Measurements from ENCODE around the gene AMFR. TPM values are rescaled to one million over a fixed set of nuclear protein-coding genes. Genes with fewer than 3 reads are reported as not detected.

Gene AMFR
- total RNA-seq, 4 donors from 2014 or later = 110 to 130 (median 126) TPM

DNA sequence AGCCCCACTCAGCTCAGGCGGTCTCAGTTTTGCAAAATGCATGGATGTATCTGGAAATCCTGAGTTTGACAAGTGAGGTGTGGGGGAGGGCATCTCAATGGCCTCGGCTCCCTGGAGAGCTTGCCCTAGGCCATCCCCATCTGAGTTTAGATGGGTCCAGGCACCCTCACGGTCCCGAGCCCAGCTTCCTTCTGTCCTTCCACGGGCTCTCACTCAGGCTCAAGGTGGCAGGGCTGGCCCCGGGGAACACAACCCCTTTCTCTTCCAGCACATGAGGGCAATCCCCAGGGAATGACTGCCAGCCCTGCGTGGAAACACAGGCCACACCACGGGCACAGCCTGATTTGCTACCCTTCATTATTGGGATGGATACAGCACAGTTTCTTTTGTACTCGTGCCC, 58.4 kb downstream of the AMFR start:
- Histone ChIP-seq H3K4me1 (peaks cover 18% of the 10 kb centered on the region), H3K9me3 (no peaks in the 10 kb centered on the region), H3K27ac (no peak overlapping the region), H3K27me3 (no peaks in the 10 kb centered on the region), H3K4me3 (no peak overlapping the region), H3K36me3 (peaks cover 64% of the 10 kb centered on the region)
- WGBS = 92% methylated on average over 9 of the region's 9 CpGs
- TF ChIP-seq POLR2A (IDR thresholded peaks at IDR 0.05) = no peak
- TF ChIP-seq, protein P1, sequence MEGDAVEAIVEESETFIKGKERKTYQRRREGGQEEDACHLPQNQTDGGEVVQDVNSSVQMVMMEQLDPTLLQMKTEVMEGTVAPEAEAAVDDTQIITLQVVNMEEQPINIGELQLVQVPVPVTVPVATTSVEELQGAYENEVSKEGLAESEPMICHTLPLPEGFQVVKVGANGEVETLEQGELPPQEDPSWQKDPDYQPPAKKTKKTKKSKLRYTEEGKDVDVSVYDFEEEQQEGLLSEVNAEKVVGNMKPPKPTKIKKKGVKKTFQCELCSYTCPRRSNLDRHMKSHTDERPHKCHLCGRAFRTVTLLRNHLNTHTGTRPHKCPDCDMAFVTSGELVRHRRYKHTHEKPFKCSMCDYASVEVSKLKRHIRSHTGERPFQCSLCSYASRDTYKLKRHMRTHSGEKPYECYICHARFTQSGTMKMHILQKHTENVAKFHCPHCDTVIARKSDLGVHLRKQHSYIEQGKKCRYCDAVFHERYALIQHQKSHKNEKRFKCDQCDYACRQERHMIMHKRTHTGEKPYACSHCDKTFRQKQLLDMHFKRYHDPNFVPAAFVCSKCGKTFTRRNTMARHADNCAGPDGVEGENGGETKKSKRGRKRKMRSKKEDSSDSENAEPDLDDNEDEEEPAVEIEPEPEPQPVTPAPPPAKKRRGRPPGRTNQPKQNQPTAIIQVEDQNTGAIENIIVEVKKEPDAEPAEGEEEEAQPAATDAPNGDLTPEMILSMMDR (IDR thresholded peaks at IDR 0.05) = no peak
- no peak for DNase-seq (ENCODE audit: low spot score in 2 of 2)

- Histone ChIP-seq H3K36me3 (peaks cover 69% of the 10 kb centered on the region), H3K27me3 (no peaks in the 10 kb centered on the region), H3K4me3 (no peak overlapping the region), H3K4me1 (peaks cover 5% of the 10 kb centered on the region), H3K27ac (no peak overlapping the region), H3K9me3 (no peaks in the 10 kb centered on the region)
- no peak for TF ChIP-seq POLR2A (IDR thresholded peaks at IDR 0.05)
- TF ChIP-seq, protein P1 (IDR thresholded peaks at IDR 0.05) = no peak
- TF ChIP-seq POLR2AphosphoS5 (IDR thresholded peaks at IDR 0.05) = no peak
- no peak for TF ChIP-seq EP300 (IDR thresholded peaks at IDR 0.05)
- no peak for DNase-seq (ENCODE audit: low spot score in 2 of 2)
- 75% methylated on average over 7 of the region's 7 CpGs for WGBS
Measured at GRCh38 chr16:56365552-56365951, 59.8 kb downstream of the AMFR start.

DNA sequence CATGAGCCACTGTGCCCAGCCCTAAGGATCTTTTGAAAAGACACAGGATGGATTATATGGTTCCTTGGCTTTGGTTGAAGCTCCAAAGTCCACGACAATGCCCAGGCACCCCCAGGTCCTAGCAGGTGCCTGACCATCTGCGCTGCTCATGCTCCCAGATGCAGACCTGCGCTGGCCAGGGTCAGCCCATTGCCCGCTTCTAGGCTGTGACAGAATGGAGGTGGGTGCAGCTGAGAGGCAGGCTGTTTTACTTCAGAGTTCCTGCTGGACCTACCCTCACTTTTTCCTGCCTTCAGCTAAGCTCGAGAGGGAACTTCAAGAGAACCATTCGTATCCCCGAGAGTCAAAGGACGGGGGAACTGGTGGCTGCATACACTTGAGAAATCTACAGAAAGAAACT, 60.5 kb downstream of the AMFR start:
- TF ChIP-seq POLR2AphosphoS5 (IDR thresholded peaks at IDR 0.05) (no peak), POLR2A (IDR thresholded peaks at IDR 0.05) (no peak), EP300 (IDR thresholded peaks at IDR 0.05) (no peak)
- TF ChIP-seq, protein P1 (IDR thresholded peaks at IDR 0.05) = no peak
- peaks cover 73% of the 10 kb centered on the region for H3K36me3 ChIP-seq
- no peaks in the 10 kb centered on the region for H3K9me3 ChIP-seq
- H3K4me1 ChIP-seq = no peaks in the 10 kb centered on the region
- no peak overlapping the region for H3K4me3 ChIP-seq
- no peak for DNase-seq (ENCODE audit: low spot score in 2 of 2)
- H3K27me3 ChIP-seq = no peaks in the 10 kb centered on the region
- WGBS = 96% methylated on average over 8 of the region's 8 CpGs
- H3K27ac ChIP-seq = no peak overlapping the region

- no peak for TF ChIP-seq POLR2AphosphoS5 (IDR thresholded peaks at IDR 0.05)
- TF ChIP-seq, protein P1 (IDR thresholded peaks at IDR 0.05) = no peak
- Histone ChIP-seq H3K9me3 (no peaks in the 10 kb centered on the region), H3K27ac (no peak overlapping the region), H3K4me1 (no peaks in the 10 kb centered on the region), H3K27me3 (no peaks in the 10 kb centered on the region), H3K36me3 (peaks cover 67% of the 10 kb centered on the region), H3K4me3 (no peak overlapping the region)
- DNase-seq (ENCODE audit: low spot score in 2 of 2) = no peak
- WGBS = 90% methylated on average over 26 of the region's 26 CpGs
Measured at GRCh38 chr16:56363781-56364565, 61.4 kb downstream of the AMFR start.

DNA sequence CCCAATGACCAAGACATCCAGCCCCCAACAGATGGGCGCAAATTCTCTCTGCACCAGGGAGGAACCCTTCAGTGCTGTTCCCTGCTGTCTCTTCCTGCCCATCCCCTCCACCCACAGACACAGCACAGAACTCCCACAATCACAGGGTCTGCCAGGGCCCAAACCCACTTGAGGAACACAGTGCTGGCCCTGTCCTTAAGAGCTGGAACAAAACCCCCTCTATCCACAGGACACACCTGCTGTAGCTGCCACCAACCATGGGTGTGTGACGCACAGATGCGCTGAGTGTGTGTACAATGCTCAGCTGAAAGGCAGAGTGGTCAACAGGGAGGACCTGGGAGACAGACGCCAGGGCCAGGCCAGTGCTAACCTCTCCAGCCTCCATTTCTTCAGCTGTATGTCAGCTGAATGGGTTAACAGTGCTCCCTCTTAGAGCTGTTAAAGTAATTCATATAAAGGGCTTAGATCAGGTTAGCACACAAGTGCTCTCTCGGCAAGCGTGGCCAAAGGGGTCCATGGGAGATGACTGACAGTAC, 62.1 kb downstream of the AMFR start:
- Histone ChIP-seq H3K36me3 (peaks cover 60% of the 10 kb centered on the region), H3K27me3 (no peaks in the 10 kb centered on the region), H3K27ac (no peak overlapping the region), H3K4me1 (no peaks in the 10 kb centered on the region), H3K9me3 (no peaks in the 10 kb centered on the region), H3K4me3 (no peak overlapping the region)
- TF ChIP-seq EP300 (IDR thresholded peaks at IDR 0.05) (no peak), POLR2A (IDR thresholded peaks at IDR 0.05) (no peak), POLR2AphosphoS5 (IDR thresholded peaks at IDR 0.05) (no peak)
- TF ChIP-seq, protein P1 (IDR thresholded peaks at IDR 0.05) = no peak
- DNase-seq (ENCODE audit: low spot score in 2 of 2) = no peak
- 93% methylated on average over 6 of the region's 6 CpGs for WGBS

Data from suprapubic skin (tissue), 4 donors.